Stimulated activated naive CD4-positive, alpha-beta T cell (primary cell): ENCODE measurements around the gene TSKU.
A peak's percentile ranks its signal among the peaks of the same experiment; 100 is the strongest.

Source experiments
- DNase-seq, 6 experiments: peaks; one replicate each; lab custom pipeline; 2025; lab: John Stamatoyannopoulos, UW

TSKU gene

DNA sequence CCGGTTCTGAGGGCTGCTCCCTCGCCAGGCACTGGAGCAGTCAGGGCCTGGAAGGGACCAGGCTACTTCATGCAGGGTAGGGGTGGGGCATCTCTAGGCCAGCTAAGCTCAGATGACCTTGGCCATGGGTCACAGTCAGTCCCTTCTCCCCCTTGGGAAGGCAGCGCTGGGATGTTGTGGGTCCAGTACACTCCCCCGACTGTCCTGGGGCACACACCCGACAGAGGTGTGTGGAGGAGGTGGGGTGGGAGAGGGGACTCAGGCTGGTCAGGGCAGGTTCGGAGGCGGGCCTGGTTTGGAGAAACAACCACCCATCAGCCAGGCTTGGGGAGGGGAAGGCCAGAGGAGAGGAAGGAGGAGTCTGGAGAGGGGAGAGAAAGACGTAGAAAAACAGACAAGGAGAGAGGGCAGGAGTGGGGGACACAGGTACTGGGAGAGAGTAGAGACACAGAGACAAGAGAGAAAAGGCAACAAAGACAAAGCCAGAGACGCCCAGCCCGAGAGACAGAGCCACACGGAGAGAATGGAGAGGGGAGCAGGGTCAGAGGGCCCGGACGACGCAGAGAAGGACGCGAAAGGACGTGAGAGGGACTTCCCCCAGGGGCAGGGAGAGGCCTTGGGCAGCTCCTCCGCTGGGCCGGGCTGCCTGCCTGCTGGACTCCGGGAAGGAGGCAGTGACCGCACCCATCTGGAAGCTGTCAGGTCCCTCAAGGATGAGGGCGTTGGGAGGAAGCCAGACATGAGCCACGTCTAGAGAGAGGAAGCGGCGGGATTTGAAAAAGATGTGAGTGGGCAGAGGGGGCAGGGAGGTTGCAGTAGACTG lies 30.6 kb upstream of the TSKU start:
- DNase-seq, result no peak

DNA sequence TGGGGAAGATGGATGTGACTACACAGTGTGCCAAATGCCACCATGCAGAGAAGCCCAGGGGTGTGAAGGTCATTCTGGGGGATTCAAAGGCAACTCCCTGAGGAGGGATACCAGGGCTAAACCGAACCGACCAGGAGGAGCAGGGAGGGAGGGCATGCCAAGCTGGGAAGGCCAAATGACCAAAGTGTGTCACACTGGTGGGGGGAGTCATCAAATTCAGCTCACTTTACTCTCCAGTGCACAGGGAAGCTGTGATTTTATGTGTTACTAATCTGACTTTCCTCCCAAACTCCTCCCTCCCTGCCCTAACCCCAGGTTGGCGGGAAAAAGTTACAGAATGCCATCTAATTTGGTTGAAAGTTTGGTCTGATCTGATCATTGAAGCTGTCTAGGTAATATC lies 29.7 kb upstream of the TSKU start:
- no peak for DNase-seq

GRCh38 chr11:76753950-76754349 lies 29.2 kb upstream of the TSKU start:
- DNase-seq, result no peak

DNA sequence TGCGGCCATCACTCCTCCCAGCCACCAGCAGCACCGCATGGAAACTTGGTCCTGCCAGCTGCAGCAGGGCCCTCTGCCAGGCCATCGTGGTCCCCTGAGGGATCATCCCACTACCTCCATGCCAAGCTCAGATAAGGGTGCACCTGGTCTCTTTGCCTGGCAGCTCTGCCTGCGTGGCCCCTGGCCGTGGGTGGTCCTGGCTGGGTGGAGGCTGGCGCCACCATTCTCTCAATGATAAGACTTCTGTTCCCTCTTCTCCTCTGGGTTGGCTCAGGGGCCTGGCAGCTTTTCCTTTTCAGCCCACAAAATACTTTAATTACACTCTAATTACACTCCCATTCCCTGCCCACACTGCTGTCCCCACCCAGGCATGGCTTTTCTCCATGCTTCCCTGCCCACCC lies 26.8 kb upstream of the TSKU start:
- DNase-seq, result no peak

DNA sequence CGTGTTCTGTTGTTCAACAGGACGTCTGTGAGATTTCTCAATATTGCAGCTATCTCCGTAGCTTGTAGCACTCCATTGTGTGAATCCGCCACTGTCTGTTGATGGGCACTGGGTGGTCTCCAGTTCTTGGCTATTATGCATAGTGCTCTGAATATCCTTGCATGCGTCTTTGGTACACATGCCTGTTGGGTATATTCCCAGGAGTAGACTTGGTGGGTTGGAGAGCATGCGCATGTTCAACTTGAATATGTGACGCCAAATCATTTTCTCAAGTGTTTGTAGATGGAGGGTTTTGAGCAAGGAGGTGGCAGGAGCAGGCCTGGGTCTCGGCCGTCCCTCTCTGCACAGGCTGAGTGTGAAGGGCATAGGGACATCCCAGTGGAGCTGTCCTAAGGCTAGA lies 24.8 kb upstream of the TSKU start:
- DNase-seq, result no peak

GRCh38 chr11:76759092-76759491 lies 24.1 kb upstream of the TSKU start:
- no peak for DNase-seq

DNA sequence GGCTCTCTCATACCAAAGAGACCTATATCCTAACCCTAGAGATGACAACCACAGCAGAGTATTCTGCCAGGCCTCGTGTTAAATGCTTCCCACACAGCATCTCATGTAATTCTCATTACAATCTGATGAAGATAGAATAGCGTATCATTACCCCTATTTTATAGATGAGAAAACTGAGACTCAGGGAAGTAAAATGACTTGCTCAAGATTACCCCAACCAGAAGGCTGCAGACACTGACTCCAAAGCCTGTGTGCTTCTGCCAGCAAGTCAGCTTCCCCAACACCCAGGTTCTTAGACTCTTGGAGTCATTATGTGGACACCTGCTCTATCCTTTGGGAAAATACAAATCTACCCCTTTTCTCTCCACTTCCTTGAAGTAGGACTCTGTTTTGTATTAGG lies 23.6 kb upstream of the TSKU start:
- DNase-seq, result no peak

DNA sequence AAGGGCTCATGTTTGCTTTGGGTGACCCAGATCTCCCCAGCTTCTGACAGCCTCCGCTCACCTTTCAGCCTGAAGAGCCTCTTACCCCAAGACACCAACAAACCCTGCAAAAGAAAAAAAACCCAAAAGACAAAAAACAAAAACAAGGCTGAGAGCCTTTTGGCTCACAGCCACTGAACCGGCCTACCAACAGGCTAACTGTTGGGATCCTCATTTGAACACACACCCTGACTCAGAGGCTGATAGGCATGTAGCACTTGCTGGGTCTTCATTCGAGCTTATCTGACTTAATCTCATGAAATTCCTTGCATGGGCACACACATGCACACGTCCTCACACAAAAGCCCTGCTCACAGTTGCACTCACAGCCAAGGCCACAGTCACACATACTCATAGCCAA lies 22.9 kb upstream of the TSKU start:
- no peak for DNase-seq

DNA sequence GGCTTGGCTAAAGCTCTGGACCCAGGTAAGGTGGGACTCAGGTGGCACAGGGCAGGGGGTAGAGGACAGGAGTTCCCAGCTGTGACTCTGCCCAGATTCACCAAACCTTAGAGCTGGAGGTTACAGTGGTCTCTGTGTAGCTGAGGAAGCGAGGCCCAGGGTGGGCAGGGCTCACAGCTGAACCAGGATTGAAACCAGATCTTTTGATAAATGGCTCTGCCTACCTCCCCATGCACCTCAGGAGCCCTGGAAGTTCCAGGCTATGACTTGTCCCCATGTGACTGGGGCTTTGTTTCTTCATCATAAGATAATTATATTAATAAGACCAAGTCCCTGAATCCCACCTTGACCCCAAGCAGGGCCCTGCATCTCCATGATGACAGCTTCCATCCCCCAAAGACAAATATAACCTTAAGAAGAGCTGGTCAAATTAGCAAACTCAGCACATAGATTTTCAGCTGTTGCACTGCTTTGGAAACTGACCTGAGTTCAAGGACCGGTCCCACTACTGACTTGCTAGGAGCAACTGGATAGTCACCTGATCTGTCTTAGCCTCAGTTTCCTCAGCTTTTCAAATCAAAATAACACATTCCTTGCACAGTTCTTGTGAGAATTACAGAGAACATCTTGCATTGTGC lies 21.3 kb upstream of the TSKU start:
- no peak for DNase-seq

DNA sequence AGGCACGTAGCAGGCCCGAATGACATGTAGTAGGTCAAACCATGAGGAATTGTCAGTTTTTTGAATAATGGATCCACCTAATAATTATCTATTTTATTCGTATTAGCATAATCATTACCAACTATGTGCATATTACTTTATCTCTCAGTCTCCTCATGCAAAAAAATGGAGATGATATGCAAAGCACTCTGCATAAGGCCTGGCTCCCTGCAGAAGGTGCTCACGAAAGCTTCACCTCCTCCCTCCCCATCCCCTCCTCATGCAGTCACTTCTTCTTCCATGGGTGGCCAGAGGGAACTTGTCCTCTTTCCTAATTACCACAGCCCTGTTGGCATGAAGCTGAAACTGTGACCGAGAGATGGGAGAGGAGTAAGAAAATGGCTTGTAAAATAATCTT lies 20.8 kb upstream of the TSKU start:
- DNase-seq, result no peak

- DNase-seq, result no peak
These were observed 20.1 kb upstream of the TSKU start for GRCh38 chr11:76762867-76763572.

DNA sequence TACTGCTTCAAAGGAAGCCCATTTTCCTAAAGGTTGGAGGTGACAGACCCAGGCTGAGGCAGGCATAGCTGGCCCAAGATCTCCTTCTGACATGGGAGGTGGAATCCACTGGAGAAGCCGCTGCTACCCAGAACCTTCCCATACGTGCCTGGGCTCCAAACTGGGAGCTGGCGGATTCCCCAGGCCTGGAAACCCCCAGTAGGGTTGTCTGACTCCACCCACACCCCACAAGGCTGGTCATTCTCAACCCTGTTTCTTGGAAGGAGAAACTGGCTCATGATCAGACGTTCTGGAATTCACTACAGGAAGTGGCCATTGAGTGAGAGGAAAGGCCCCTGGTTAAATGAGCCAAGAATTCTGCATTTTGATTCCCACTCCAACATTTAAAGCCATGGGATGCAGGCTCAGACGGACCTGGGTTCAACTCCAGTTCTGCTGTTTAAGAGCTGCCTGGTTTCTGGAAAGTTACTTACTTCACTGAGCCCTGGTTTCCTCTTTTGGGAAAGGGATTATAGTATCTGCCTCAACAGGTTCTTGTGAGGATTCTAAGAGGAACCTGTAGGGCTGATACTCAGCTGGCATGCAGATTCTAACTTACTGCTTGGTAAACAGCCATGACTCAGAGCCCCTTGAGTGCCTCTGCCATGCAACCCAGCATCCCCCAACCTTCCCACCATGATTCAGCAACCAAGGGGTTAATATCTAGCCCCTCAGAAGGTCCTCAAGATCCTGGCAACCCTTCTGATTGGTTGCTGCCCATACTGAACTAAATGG lies 19.4 kb upstream of the TSKU start:
- DNase-seq, result no peak

DNA sequence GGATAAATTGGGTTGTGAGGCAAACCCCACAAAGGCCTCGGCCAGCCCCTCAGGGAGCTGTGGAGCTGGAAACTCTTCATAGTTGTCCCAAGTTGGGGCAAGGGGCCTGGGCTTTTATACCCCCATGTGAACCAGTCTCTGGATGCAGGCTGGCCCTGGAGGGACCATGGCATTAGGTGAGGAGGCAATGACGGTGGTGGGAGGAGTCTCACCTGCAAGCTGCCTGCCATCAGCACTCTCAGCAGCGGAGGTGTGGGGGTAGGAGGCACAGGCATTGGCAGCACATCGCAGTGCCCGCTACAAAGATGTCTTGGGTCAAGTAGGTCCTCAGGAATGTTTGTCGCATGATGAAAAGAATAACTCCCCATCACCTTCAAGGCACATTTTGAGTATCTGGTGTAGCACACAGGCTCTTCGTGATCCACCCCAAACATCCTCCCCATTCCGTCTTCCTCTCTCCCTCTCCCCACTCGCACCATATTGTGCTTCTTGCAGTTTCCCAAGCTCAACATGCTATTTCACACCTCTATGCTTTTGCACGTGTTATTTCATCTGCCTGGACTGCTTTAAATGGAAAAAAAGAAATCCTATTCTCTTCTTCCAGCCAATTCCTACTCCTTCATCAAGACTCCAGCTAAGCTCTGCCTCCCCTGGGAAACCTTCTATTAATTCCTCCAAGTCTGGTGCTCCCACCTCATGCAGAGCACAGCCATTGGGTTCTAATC lies 18.1 kb upstream of the TSKU start:
- no peak for DNase-seq

- no peak for DNase-seq
These were observed 17.2 kb upstream of the TSKU start for GRCh38 chr11:76765863-76766350.

GRCh38 chr11:76766521-76766920 lies 16.6 kb upstream of the TSKU start:
- DNase-seq, result no peak

DNA sequence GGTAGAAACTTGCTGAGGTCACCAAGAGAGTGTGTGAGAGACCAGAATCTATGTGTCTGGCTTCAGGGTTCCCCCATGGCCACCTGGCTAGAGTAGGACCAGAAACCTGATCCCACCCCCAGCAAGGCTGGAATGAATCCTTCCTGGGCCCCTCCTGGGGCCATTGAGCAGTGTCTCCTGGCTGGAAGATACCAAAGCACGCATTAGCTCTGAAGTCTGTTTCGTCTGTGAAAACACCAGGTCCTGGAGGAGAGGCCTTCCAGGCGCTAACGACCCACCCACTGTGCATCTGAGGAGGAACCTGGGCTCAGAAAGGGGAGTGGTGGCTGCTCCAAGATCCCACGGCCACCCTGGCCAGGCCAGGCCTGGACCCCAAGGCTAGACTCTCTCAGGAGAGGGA lies 15.5 kb upstream of the TSKU start:
- no peak for DNase-seq

DNA sequence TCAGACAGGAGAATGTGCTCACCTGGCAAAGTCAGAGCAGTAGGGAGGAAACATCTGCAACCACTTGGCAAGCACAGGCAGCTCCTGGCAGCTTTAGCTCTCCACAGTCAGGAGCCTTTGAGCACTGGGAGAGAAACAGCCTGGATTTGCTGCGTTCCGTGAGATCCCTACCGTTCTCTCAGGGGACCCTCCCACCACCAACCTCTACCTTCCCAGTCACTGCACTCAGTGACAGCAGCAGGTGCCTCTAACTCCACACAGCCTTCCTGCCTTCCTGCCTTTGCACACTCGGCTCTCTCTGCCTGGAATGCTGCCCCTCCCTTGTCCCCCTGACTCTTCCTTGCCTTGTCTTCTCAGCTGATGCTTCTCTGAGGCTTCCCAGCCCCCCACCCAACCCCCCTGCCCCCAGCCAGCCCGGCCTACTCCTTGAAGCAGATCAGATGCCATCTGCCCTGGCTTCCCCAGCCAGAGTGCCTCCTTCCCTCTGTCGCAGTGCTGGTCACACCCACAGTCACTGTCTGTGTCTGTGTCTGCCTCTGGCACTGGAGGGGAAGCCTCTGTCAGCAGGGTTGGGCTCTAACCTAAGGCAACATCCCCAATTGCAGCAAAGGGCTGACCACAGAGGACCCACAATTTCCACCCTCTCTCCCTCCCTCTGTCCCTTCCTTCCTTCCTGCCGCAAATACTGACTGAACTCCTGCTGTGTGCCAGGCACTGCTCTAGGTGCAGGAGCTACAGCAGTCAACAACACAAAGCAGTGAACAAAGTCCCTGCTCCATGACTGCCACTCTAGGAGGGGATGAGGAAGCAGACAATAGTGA lies 14.9 kb upstream of the TSKU start:
- DNase-seq, result peak in 1 of 6 experiments; percentile 13

DNA sequence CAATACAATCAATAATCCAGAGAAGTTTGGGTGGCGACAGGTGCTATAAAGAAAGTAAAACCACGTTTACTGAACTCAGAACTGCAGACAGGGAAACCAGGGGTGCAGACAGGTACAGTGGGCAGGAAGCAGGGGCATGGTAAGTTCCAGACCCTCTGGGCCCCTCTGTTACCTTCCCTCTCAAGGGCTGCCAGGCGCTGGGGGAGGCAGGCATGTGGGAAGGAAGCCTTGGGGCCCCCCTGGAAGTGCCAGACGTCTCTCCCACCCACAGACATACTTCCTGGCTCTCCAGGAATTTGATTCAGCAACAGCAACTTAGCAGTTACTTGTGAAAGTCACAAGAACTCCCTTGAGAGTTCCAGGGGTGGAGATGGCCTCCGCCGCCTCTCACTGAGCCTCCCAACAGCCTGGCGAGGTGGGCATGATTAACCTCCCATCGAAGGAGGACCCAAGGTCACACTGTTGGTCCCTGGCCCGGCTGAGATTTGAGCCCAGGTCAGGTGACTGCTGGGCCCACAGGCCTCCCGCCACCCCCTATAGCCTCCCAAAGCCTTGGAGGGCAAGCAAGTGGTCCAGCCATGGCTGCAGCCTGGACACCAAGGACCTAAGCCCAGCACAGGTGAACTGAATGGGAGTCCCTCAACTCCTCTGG lies 14.1 kb upstream of the TSKU start:
- no peak for DNase-seq

DNA sequence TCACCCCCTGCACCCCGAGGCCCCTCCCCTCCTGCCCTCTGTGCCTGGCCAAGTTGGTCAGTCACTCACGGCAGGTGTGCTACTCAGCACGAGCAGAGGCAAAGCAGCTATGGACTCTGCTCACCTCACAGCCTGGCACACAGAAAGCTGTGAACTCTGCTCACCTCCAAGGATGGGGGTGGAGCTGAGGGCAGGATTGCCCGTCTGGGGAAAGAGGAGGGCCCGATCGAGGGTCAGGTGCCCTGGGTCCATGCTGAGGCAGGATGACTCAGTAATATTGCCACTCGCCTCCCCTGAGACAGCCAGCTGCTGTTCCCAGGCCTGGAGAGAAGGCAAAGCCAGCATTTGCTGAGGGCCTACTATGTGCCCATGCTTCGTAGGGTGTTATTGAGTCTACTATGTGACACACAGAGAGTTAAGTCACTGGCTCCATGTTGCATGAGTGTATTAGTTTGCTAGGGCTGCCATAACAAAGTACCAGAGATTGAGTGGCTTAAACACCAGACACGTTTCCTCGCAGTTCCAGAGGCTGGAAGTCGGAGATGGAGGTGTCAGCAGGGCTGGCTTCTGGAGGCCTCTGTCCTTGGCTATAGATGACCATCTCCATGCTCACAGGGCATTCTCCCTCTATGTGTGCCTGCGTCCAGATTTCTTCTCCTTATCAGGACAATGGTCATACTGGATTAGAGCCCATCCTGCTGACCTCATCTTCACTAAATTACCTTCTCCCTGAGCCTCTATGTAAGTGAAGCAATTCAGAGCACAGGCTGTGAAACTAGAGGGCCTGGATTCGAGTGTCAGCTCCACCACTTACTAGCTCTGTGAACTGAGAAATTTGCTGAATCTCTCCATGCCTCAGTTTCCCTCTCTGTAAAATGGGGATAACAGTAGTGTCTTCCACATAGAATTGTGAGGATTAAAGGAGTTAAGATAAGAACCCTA lies 13.2 kb upstream of the TSKU start:
- no peak for DNase-seq
